ENCODE measurements around the gene CAMKMT. TPM values are rescaled to one million over a fixed set of nuclear protein-coding genes. Genes with fewer than 3 reads are reported as not detected.

The CAMKMT gene
- total RNA-seq, 1 experiment from 2014 or later = 17.4 TPM

- peaks cover 26 to 43% of the 10 kb centered on the region in 2 experiments for H3K4me1 Mint-ChIP-seq
- H4K20me1 ChIP-seq (ENCODE audit: control insufficient read depth, insufficient read depth, insufficient read length) = no peaks in the 10 kb centered on the region
- no peak overlapping the region for H4K5ac ChIP-seq (ENCODE audit: insufficient read length, low read depth, low read length)
- H3T11ph ChIP-seq (ENCODE audit: low read length) = no peak overlapping the region
- H3K4me3 Mint-ChIP-seq = no peak overlapping the region
- no peak overlapping the region for H3K27ac Mint-ChIP-seq
- no peak overlapping the region for H4K91ac ChIP-seq (ENCODE audit: insufficient read length, low read depth, low read length)
- H3K9me3 Mint-ChIP-seq = no peaks in the 10 kb centered on the region
- no peak for DNase-seq
- H3K56ac ChIP-seq (ENCODE audit: insufficient read length, low read depth, low read length) = no peak overlapping the region
- no peak overlapping the region for H2BK12ac ChIP-seq (ENCODE audit: insufficient read length, low read depth, low read length)
- TF ChIP-seq, protein P1, sequence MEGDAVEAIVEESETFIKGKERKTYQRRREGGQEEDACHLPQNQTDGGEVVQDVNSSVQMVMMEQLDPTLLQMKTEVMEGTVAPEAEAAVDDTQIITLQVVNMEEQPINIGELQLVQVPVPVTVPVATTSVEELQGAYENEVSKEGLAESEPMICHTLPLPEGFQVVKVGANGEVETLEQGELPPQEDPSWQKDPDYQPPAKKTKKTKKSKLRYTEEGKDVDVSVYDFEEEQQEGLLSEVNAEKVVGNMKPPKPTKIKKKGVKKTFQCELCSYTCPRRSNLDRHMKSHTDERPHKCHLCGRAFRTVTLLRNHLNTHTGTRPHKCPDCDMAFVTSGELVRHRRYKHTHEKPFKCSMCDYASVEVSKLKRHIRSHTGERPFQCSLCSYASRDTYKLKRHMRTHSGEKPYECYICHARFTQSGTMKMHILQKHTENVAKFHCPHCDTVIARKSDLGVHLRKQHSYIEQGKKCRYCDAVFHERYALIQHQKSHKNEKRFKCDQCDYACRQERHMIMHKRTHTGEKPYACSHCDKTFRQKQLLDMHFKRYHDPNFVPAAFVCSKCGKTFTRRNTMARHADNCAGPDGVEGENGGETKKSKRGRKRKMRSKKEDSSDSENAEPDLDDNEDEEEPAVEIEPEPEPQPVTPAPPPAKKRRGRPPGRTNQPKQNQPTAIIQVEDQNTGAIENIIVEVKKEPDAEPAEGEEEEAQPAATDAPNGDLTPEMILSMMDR (conservative IDR thresholded peaks at IDR 0.05) = no peak
- no peaks in the 10 kb centered on the region for H3K9me3 ChIP-seq (ENCODE audit: control insufficient read depth, low read depth, low read length)
- no peaks in the 10 kb centered on the region for H3K36me3 Mint-ChIP-seq (ENCODE audit: insufficient read depth in 1 of 3, low read depth in 3 of 3)
- no peak overlapping the region for H3K27ac ChIP-seq (ENCODE audit: insufficient read length, low read depth, low read length)
- peaks cover 7% of the 10 kb centered on the region; the same call in 1 of the 2 replicates for H3K27me3 ChIP-seq (ENCODE audit: insufficient read depth, low read length)
- no peak overlapping the region for H2BK120ac ChIP-seq (ENCODE audit: low read depth, low read length, poor library complexity, severe bottlenecking)
- H3K4me1 ChIP-seq (ENCODE audit: insufficient read depth, low read length) = no peaks in the 10 kb centered on the region; the same call in 1 of the 2 replicates
- no peaks in the 10 kb centered on the region for H3K23me2 ChIP-seq (ENCODE audit: insufficient read length, low read depth, low read length, poor library complexity, severe bottlenecking)
- no peak overlapping the region for H4K8ac ChIP-seq (replicated peaks; ENCODE audit: insufficient read length, low read depth, low read length)
- no peak overlapping the region for H2BK20ac ChIP-seq (ENCODE audit: low read depth, low read length, poor library complexity, severe bottlenecking)
- peaks cover 46% of the 10 kb centered on the region for H3K27me3 Mint-ChIP-seq (ENCODE audit: low read depth)
- H2BK5ac ChIP-seq (ENCODE audit: insufficient read length, low read length) = no peak overlapping the region
- no peak overlapping the region for H3K4me2 ChIP-seq (ENCODE audit: insufficient read depth, insufficient read length, low read length)
- no peak overlapping the region for H3K14ac ChIP-seq (ENCODE audit: insufficient read depth, low read length)
- no peak overlapping the region for H3K4ac ChIP-seq (ENCODE audit: low read depth, low read length)
- H2AK5ac ChIP-seq (ENCODE audit: insufficient read length, low read length) = no peak overlapping the region
- H3K9ac ChIP-seq (ENCODE audit: extremely low read depth, insufficient read length, low read length) = no peak overlapping the region
- H3K18ac ChIP-seq (ENCODE audit: insufficient read length, low read depth, low read length) = no peak overlapping the region
- H3K79me1 ChIP-seq (ENCODE audit: insufficient read depth, low read depth, low read length, poor library complexity, severe bottlenecking) = no peaks in the 10 kb centered on the region
- H3K79me2 ChIP-seq (ENCODE audit: insufficient read depth, low read length) = no peaks in the 10 kb centered on the region
- no peak overlapping the region for H3K23ac ChIP-seq (ENCODE audit: insufficient read length, low read depth, low read length)
- no peak overlapping the region for H2AFZ ChIP-seq (ENCODE audit: low read length)
- H2BK15ac ChIP-seq (ENCODE audit: low read depth, low read length) = no peak overlapping the region
- no CpG with 5 or more reads among the region's 5 CpGs for WGBS (ENCODE audit: extremely low coverage, insufficient read length, low lambda C conversion rate)
Observed at GRCh38 chr2:44766220-44766619, 404.5 kb downstream of the CAMKMT start.

All from H9 (cell line).